IPS DF 19.7 (cell line): ENCODE results near the gene METTL17.

Source experiments
- DNase-seq: peaks from one replicate; pipeline ENCODE4 v3.0.0-alpha.2; 2013; ENCODE audit warnings: low read depth, low spot score

METTL17 gene

DNA sequence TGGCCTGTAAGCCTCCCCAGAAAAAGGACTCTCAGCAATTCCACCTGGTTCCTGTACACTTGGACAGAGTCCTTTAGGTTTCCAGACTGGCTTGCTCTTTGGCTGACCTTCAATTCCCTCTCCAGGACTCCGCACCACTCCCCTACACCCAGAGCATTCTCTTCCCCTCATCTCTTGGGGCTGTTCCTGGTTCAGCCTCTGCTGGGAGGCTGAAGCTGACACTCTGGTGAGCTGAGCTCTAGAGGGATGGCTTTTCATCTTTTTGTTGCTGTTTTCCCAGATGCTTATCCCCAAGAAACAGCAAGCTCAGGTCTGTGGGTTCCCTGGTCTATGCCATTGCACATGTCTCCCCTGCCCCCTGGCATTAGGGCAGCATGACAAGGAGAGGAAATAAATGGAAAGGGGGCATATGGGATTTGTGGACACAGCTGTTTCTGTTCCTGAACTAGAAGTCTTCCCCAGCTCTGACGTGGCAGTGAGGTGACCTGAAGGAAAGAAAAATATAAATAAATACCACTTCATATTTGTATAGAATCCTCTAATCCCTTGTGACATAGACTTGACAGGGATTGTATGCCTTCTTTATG is 53.7 kb downstream of the METTL17 start:
- DNase-seq, result no peak

- DNase-seq, result no peak
Measured at GRCh38 chr14:21043974-21044618, 54.3 kb downstream of the METTL17 start.
